Lower leg skin (tissue), 3 donors: ENCODE data around the gene NACC2.

Source experiments
- CTCF ChIP-seq, 3 donors: fragments of 450-650 bp; IDR thresholded peaks; one replicate each; pipeline ENCODE4 v1.5.1; 2016; ENCODE audit warnings: antibody characterized with exemption in 3 of 3, mild to moderate bottlenecking in 3 of 3, moderate library complexity in 2 of 3
- POLR2A ChIP-seq, 2 donors: fragments of 450-650 bp; IDR thresholded peaks; one replicate each; pipeline ENCODE4 v1.6.1; 2016 to 2017; ENCODE audit warnings: antibody characterized with exemption in 2 of 2, mild to moderate bottlenecking in 1 of 2, moderate library complexity in 1 of 2

- no peak for TF ChIP-seq CTCF (IDR thresholded peaks at IDR 0.05)
- TF ChIP-seq POLR2A (IDR thresholded peaks at IDR 0.05), result no peak
Measured at GRCh38 chr9:136142859-136143214, 47.7 kb upstream of the NACC2 start.
